Lung (tissue), 12 donors: ENCODE data around the gene MS4A4E. TPM values are rescaled to one million over a fixed set of nuclear protein-coding genes. Genes with fewer than 3 reads are reported as not detected.

Source experiments
- ATAC-seq: fragments of 200-7000 bp; cut with Tn5 transposase; one replicate; pipeline ENCODE4 v1.9.1; 2020; ENCODE audit warnings: moderate number of reproducible peaks; ENCODE audit not compliant: insufficient read depth, low FRiP score
- DNase-seq, 3 donors: peaks; one replicate each; pipeline ENCODE4 v3.0.0-alpha.2; 2013 to 2017
- H3K27ac ChIP-seq, 2 donors: one replicate each; pipeline ENCODE4 v1.5.1; 2013; ENCODE audit warnings: mild to moderate bottlenecking in 2 of 2, moderate library complexity in 2 of 2, control low read depth in 1 of 2, inconsistent platforms in 1 of 2, low read depth in 1 of 2, low read length in 1 of 2
- H3K27me3 ChIP-seq, 3 donors: one replicate each; pipeline ENCODE4 v1.5.1; 2013; ENCODE audit warnings: low read length in 2 of 3; ENCODE audit not compliant: control insufficient read depth in 3 of 3, insufficient read depth in 3 of 3
- H3K36me3 ChIP-seq, 4 donors: one replicate each; pipeline ENCODE4 v1.5.1; 2013; ENCODE audit warnings: low read length in 4 of 4, mild to moderate bottlenecking in 1 of 4, moderate library complexity in 1 of 4; ENCODE audit not compliant: control insufficient read depth in 4 of 4, insufficient read depth in 4 of 4
- H3K4me1 ChIP-seq, 5 donors: one replicate each; pipeline ENCODE4 v1.5.1; 2013; ENCODE audit warnings: low read length in 5 of 5, mild to moderate bottlenecking in 2 of 5, moderate library complexity in 1 of 5; ENCODE audit not compliant: control insufficient read depth in 5 of 5, insufficient read depth in 5 of 5
- H3K4me3 ChIP-seq: one replicate; pipeline ENCODE4 v1.5.1; 2013; ENCODE audit warnings: mild to moderate bottlenecking, control low read depth, moderate library complexity
- H3K9ac ChIP-seq, 2 donors: one replicate each; pipeline ENCODE4 v1.5.1; 2013; ENCODE audit warnings: low read length in 2 of 2, control low read depth in 1 of 2; ENCODE audit not compliant: insufficient read depth in 1 of 2
- H3K9me3 ChIP-seq, 4 donors: one replicate each; pipeline ENCODE4 v1.5.1; 2013; ENCODE audit warnings: low read length in 3 of 4, mild to moderate bottlenecking in 1 of 4, moderate library complexity in 1 of 4; ENCODE audit not compliant: control insufficient read depth in 4 of 4, insufficient read depth in 3 of 4
- CTCF ChIP-seq: IDR thresholded peaks from 2 replicates; pipeline ENCODE4 v1.5.1; 2012; ENCODE audit warnings: mild to moderate bottlenecking; ENCODE audit errors: control extremely low read depth, extremely low read depth
- WGBS, 2 donors: extraction: QIAGEN DNeasy Blood & Tissue Kit; methylation state at CpG; one replicate each; pipeline ENCODE4 v1.1.7; 2013; 5-methylcytosine and 5-hydroxymethylcytosine counted together
- polyA plus RNA-seq, 2 donors: library from polyadenylated mRNA; stranded (reverse); fragments of 200-250 nt; gene quantifications; one replicate each; pipeline ENCODE4 v1.2.1, GENCODE V29; 2013
- total RNA-seq, 2 donors: library from RNA; depleted of rRNA in 1 of 2; stranded (reverse); fragments of >200 nt in 1 of 2; gene quantifications; one replicate each; pipeline ENCODE4 v1.2.1, GENCODE V29; 2014 to 2021
- donor health status: control.
- donor health status: control.
- donor health status: Bipolar disorder and iron deficiency.
- donor health status: healthy.
- donor health status: DM: yes; HTN: yes; CAD: no.

Gene MS4A4E
- total and polyA plus RNA-seq, 4 donors, result 0.33 to 3.9 (median 1.3) TPM

- Histone ChIP-seq H3K9ac (no peak overlapping the region), H3K4me3 (no peak overlapping the region), H3K36me3 (no peaks in the 10 kb centered on the region), H3K27ac (no peak overlapping the region), H3K27me3 (no peaks in the 10 kb centered on the region), H3K9me3 (peaks cover 0 to 5% (median under 1%) of the 10 kb centered on the region in 4 donors), H3K4me1 (no peaks in the 10 kb centered on the region)
- DNase-seq, result peak in 2 of 3 donors; percentile 10 to 38
- WGBS, 2 donors, result 76 to 90% methylated on average over 6 of the region's 6 CpGs
- no peak for TF ChIP-seq CTCF
- ATAC-seq, result no peak
Measured at GRCh38 chr11:60169264-60169915, 73.5 kb downstream of the MS4A4E start.

GRCh38 chr11:60168306-60168705 lies 74.6 kb downstream of the MS4A4E start:
- Histone ChIP-seq H3K36me3 (no peaks in the 10 kb centered on the region), H3K9ac (no peak overlapping the region), H3K27ac (no peak overlapping the region), H3K27me3 (no peaks in the 10 kb centered on the region), H3K4me1 (no peaks in the 10 kb centered on the region), H3K9me3 (peaks cover 0 to 5% (median under 1%) of the 10 kb centered on the region in 4 donors), H3K4me3 (no peak overlapping the region)
- DNase-seq (no peak), ATAC-seq (no peak)
- WGBS, 2 donors, result 84 to 92% methylated on average over 6 of the region's 6 CpGs
- TF ChIP-seq CTCF, result no peak

DNA sequence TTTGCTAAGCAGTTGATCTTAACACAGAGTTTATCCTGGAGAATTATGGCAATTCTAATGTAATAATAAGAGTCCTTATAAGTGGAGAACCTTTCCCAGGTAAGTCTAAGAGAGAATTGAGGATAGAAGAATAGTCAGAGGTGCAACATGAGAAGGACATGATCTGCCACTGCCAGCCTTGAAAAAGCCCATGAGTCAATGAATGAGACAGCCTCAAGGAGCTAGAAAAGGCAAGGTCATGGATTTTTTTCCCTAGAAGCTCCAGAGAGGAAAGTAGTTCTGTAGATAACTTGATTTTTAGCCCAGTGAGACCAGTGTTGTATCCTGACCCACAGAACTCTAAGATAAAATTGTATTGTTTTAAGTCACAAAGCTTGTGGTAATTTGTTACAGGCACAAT lies 77.0 kb downstream of the MS4A4E start:
- H3K9ac ChIP-seq, result no peak overlapping the region
- DNase-seq, result no peak
- no peaks in the 10 kb centered on the region for H3K4me1 ChIP-seq
- no peaks in the 10 kb centered on the region for H3K27me3 ChIP-seq
- no peak for ATAC-seq
- H3K4me3 ChIP-seq, result no peak overlapping the region
- peaks cover 0 to 5% (median under 1%) of the 10 kb centered on the region in 4 donors for H3K9me3 ChIP-seq
- no peak for TF ChIP-seq CTCF
- H3K36me3 ChIP-seq, result no peaks in the 10 kb centered on the region
- no peak overlapping the region for H3K27ac ChIP-seq

DNA sequence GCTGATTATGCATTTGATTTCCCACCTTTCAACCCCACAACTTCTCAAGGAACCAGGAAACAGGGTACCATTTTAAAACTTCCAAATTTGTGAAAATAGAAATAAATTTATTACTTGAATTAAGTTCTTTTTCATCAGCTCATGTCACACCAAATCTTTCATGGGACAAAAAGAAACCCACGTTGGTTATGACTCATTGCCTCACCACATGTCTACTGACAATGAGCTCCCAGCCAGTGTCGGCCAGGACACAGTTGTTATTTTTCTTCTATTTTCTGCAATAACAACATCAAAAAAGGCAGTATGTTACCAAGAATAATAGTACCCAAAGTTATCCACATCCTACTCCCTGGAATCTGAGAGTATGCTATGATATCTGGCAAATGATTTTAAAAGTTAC lies 77.4 kb downstream of the MS4A4E start:
- 66 to 71% methylated on average over 2 of the region's 2 CpGs for WGBS, 2 donors
- H3K36me3 ChIP-seq, result no peaks in the 10 kb centered on the region
- no peaks in the 10 kb centered on the region for H3K27me3 ChIP-seq
- H3K4me1 ChIP-seq, result no peaks in the 10 kb centered on the region
- H3K4me3 ChIP-seq, result no peak overlapping the region
- TF ChIP-seq CTCF, result no peak
- no peak overlapping the region for H3K9ac ChIP-seq
- no peak for ATAC-seq
- no peak overlapping the region for H3K27ac ChIP-seq
- no peak for DNase-seq
- peaks cover 0 to 5% (median under 1%) of the 10 kb centered on the region in 4 donors for H3K9me3 ChIP-seq
